Neural progenitor cell (in vitro differentiated cells): ENCODE results near the gene GOSR2.

Experiments used
- CTCF ChIP-seq: fragments of 200-600 bp; sonication (generic); IDR thresholded peaks from 2 replicates; pipeline ENCODE4 v1.5.1; 2017; ENCODE audit warnings: antibody characterized with exemption, mild to moderate bottlenecking
- EZH2phosphoT487 ChIP-seq: fragments of 200-600 bp; sonication (generic); IDR thresholded peaks from 2 replicates; pipeline ENCODE4 v1.6.1; 2017; ENCODE audit warnings: antibody characterized with exemption

GRCh38 chr17:46968224-46968834, 45.4 kb downstream of the GOSR2 start:
- TF ChIP-seq CTCF (no peak), EZH2phosphoT487 (no peak)
